Measurements from ENCODE around the gene PRKCH. TPM values are rescaled to one million over a fixed set of nuclear protein-coding genes. Genes with fewer than 3 reads are reported as not detected.

The PRKCH gene
- total and polyA plus RNA-seq, 8 donors: 35.2 to 48.8 (median 43.1) TPM

- no peaks in the 10 kb centered on the region for H3K27me3 ChIP-seq
- TF ChIP-seq CTCF (IDR thresholded peaks at IDR 0.05): no peak
- H3K36me3 ChIP-seq: no peaks in the 10 kb centered on the region
- peaks cover 14 to 70% of the 10 kb centered on the region in 2 donors for H3K4me1 ChIP-seq
- no peak for ATAC-seq
- no peaks in the 10 kb centered on the region for H3K9me3 ChIP-seq
- intact Hi-C loops (cut with DNase I): no loop called here
- H3K4me3 ChIP-seq: no peak overlapping the region
- no peak overlapping the region for H3K27ac ChIP-seq
- no peak for DNase-seq
Measured at GRCh38 chr14:61519735-61520134, 198.4 kb downstream of the PRKCH start.

- intact Hi-C loops (cut with DNase I): no loop called here
- H3K4me1 ChIP-seq: peaks cover 21 to 71% of the 10 kb centered on the region in 2 donors
- no peak overlapping the region for H3K4me3 ChIP-seq
- TF ChIP-seq CTCF (IDR thresholded peaks at IDR 0.05): no peak
- H3K36me3 ChIP-seq: no peaks in the 10 kb centered on the region
- H3K27ac ChIP-seq: no peak overlapping the region
- DNase-seq (no peak), ATAC-seq (no peak)
- no peaks in the 10 kb centered on the region for H3K27me3 ChIP-seq
- H3K9me3 ChIP-seq: no peaks in the 10 kb centered on the region
Measured at GRCh38 chr14:61520576-61520975, 199.2 kb downstream of the PRKCH start.

- Histone ChIP-seq H3K27ac (no peak overlapping the region), H3K9me3 (no peaks in the 10 kb centered on the region), H3K4me3 (no peak overlapping the region), H3K27me3 (no peaks in the 10 kb centered on the region), H3K36me3 (no peaks in the 10 kb centered on the region), H3K4me1 (peaks cover 31 to 73% of the 10 kb centered on the region in 2 donors)
- no peak for ATAC-seq
- no peak for TF ChIP-seq CTCF (IDR thresholded peaks at IDR 0.05)
- DNase-seq: no peak
- intact Hi-C loops (cut with DNase I): no loop called here
Measured at GRCh38 chr14:61521773-61522172, 200.4 kb downstream of the PRKCH start.

- no peak for ATAC-seq
- no peaks in the 10 kb centered on the region for H3K27me3 ChIP-seq
- no peak for DNase-seq
- no peak for TF ChIP-seq CTCF (IDR thresholded peaks at IDR 0.05)
- intact Hi-C loops (cut with DNase I): no loop called here
- no peaks in the 10 kb centered on the region for H3K9me3 ChIP-seq
- peaks cover 36 to 72% of the 10 kb centered on the region in 2 donors for H3K4me1 ChIP-seq
- H3K27ac ChIP-seq: peak overlapping the region; percentile 82 to 87
- no peak overlapping the region for H3K4me3 ChIP-seq
- H3K36me3 ChIP-seq: no peaks in the 10 kb centered on the region
Measured at GRCh38 chr14:61523751-61524150, 202.4 kb downstream of the PRKCH start.

GRCh38 chr14:61524211-61524806, 202.9 kb downstream of the PRKCH start:
- ATAC-seq (peak; percentile 36), DNase-seq (peak in 1 of 4 donors; percentile 48)
- Histone ChIP-seq H3K36me3 (peaks cover 0 to 4% of the 10 kb centered on the region in 2 donors), H3K4me3 (no peak overlapping the region), H3K27me3 (no peaks in the 10 kb centered on the region), H3K4me1 (peaks cover 36 to 70% of the 10 kb centered on the region in 2 donors), H3K27ac (peak overlapping the region; percentile 82 to 87), H3K9me3 (no peaks in the 10 kb centered on the region)
- intact Hi-C loops (cut with DNase I): no loop called here
- no peak for TF ChIP-seq CTCF (IDR thresholded peaks at IDR 0.05)
